KOPT-K1 (cell line): Measurements from ENCODE around the gene P4HTM.

ENCODE experiments used
- H3K27ac ChIP-seq: fragments of 200-600 bp; sonication (generic); 2 replicates; pipeline ENCODE4 v1.5.1; 2016; ENCODE audit warnings: antibody characterized with exemption, mild to moderate bottlenecking, low read depth, low read length; ENCODE audit not compliant: poor library complexity, severe bottlenecking
- H3K36me3 ChIP-seq: fragments of 200-600 bp; sonication (generic); 2 replicates; pipeline ENCODE4 v1.5.1; 2017; ENCODE audit warnings: antibody characterized with exemption, mild to moderate bottlenecking, low read length, moderate library complexity; ENCODE audit not compliant: insufficient read depth
- H3K9me3 ChIP-seq: fragments of 200-600 bp; sonication (generic); 2 replicates; pipeline ENCODE4 v1.5.1; 2017; ENCODE audit warnings: antibody characterized with exemption, low read length, mild to moderate bottlenecking; ENCODE audit not compliant: insufficient read depth, poor library complexity, severe bottlenecking

The P4HTM gene

GRCh38 chr3:49053543-49053942, 63.5 kb downstream of the P4HTM start:
- Histone ChIP-seq H3K27ac (no peak overlapping the region), H3K9me3 (no peaks in the 10 kb centered on the region), H3K36me3 (peaks cover 91% of the 10 kb centered on the region)

DNA sequence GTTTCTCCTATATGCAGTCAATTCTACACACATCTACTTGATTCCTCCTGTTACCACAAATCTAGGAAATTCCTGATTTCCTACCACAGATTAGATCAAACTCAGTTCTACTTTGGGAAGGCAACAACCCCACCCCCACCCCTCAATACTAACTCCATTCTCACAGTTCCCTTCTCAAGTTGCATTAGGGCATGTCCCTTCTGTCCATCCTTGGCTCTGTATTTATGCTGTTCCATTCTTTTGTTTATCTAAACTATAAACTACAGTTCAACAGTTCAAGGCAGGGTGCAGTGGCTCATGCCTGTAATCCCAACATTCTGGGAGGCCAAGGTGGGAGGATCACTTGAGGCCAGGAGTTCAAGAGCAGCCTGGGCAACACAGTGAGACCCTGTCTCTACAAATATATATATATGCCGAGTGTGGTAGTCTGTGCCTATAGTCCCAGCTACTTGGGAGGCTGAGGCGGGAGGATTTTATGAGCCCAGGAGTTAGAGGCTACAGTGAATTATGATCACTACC, 64.4 kb downstream of the P4HTM start:
- H3K36me3 ChIP-seq = peaks cover 92% of the 10 kb centered on the region
- H3K9me3 ChIP-seq = no peaks in the 10 kb centered on the region
- no peak overlapping the region for H3K27ac ChIP-seq
